ENCODE measurements around the gene DSP.
A peak's percentile ranks its signal among the peaks of the same experiment; 100 is the strongest.

DNA sequence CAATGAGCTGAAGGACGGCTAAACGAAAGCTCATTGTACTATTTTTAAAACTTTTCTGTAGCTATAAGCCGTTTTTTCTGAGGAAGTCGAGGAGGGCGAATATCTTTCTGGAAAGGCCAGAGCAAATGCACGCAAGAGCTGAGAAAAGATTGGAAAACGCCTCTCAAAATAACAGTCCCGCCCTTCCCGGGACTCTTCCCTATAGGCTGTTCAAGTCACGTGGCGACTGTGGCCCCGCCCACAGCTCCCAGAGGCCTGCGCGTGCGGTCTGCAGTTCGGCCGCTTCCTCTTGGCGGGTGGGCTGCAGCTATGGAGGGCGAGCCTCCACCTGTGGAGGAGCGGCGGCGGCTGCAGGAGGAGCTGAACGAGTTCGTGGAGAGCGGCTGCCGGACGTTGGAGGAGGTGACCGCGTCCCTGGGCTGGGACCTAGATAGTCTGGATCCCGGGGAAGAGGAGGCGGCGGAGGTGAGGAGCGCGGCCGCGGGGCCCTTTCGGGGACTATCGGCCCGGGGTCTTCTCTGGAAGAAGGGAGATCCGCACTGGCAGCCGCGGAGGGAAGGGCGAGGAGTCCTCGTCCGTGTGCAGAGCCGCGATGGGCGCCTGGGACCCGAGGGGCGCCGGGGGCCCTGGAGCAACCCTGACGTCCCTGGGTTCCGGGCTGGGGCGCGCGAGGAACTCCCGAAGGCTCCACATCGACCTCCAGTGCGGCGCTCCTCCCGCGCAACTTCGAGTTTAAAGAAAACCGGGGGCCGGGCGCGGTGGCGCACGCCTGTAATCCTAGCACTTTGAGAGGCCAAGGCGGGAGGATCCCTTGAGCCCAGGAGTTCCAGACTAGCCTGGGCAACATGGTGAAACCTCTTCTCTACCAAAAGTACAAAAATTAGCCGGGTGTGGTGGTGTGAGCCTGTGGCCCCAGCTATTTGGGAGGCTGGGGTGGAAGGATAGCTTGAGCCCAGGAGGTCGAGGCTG is 48.8 kb downstream of the DSP start, which contains the start of gene SNRNP48:
- TF ChIP-seq, protein P1, sequence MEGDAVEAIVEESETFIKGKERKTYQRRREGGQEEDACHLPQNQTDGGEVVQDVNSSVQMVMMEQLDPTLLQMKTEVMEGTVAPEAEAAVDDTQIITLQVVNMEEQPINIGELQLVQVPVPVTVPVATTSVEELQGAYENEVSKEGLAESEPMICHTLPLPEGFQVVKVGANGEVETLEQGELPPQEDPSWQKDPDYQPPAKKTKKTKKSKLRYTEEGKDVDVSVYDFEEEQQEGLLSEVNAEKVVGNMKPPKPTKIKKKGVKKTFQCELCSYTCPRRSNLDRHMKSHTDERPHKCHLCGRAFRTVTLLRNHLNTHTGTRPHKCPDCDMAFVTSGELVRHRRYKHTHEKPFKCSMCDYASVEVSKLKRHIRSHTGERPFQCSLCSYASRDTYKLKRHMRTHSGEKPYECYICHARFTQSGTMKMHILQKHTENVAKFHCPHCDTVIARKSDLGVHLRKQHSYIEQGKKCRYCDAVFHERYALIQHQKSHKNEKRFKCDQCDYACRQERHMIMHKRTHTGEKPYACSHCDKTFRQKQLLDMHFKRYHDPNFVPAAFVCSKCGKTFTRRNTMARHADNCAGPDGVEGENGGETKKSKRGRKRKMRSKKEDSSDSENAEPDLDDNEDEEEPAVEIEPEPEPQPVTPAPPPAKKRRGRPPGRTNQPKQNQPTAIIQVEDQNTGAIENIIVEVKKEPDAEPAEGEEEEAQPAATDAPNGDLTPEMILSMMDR (IDR thresholded peaks at IDR 0.05; ENCODE audit: low read depth, low read length, missing input control) = no peak
- TF ChIP-seq, protein P2, sequence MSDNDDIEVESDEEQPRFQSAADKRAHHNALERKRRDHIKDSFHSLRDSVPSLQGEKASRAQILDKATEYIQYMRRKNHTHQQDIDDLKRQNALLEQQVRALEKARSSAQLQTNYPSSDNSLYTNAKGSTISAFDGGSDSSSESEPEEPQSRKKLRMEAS (IDR thresholded peaks at IDR 0.05) = peak; percentile 59
- peak; percentile 69 for TF ChIP-seq YY1 (IDR thresholded peaks at IDR 0.05)
- TF ChIP-seq, protein P3, sequence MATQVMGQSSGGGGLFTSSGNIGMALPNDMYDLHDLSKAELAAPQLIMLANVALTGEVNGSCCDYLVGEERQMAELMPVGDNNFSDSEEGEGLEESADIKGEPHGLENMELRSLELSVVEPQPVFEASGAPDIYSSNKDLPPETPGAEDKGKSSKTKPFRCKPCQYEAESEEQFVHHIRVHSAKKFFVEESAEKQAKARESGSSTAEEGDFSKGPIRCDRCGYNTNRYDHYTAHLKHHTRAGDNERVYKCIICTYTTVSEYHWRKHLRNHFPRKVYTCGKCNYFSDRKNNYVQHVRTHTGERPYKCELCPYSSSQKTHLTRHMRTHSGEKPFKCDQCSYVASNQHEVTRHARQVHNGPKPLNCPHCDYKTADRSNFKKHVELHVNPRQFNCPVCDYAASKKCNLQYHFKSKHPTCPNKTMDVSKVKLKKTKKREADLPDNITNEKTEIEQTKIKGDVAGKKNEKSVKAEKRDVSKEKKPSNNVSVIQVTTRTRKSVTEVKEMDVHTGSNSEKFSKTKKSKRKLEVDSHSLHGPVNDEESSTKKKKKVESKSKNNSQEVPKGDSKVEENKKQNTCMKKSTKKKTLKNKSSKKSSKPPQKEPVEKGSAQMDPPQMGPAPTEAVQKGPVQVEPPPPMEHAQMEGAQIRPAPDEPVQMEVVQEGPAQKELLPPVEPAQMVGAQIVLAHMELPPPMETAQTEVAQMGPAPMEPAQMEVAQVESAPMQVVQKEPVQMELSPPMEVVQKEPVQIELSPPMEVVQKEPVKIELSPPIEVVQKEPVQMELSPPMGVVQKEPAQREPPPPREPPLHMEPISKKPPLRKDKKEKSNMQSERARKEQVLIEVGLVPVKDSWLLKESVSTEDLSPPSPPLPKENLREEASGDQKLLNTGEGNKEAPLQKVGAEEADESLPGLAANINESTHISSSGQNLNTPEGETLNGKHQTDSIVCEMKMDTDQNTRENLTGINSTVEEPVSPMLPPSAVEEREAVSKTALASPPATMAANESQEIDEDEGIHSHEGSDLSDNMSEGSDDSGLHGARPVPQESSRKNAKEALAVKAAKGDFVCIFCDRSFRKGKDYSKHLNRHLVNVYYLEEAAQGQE (IDR thresholded peaks at IDR 0.05) = peak; percentile 34

Measured in liver (tissue), 2 donors.